ENCODE results near the gene BCAM. TPM values are rescaled to one million over a fixed set of nuclear protein-coding genes. Genes with fewer than 3 reads are reported as not detected.
A peak's percentile ranks its signal among the peaks of the same experiment; 100 is the strongest.

BCAM gene
- total RNA-seq, 1 experiment from 2014 or later: 146 TPM

GRCh38 chr19:44765033-44765948 is 43.6 kb upstream of the BCAM start:
- Histone ChIP-seq H3K4me2 (peak overlapping the region; percentile 29; the same call in 1 of the 2 replicates), H3K27ac (peak overlapping the region; percentile 31; the same call in 1 of the 2 replicates)
- CTCF ChIA-PET: interaction anchor here (0.6 to 0.7 kb wide), 2 partner anchors 21 to 44 kb away, joined by 3 read pairs; partner anchors contain the start of gene BCAM

GRCh38 chr19:44765949-44766335 is 43.0 kb upstream of the BCAM start:
- no peak for DNase-seq
- Histone ChIP-seq H3K27me3 (ENCODE audit: insufficient read depth, low read depth) (no peaks in the 10 kb centered on the region), H3K27ac (0 out of 2 replicates have a peak overlapping the region, but pooled peaks have one; percentile 31), H3K9me3 (ENCODE audit: insufficient read depth, low read depth) (no peaks in the 10 kb centered on the region; the same call in 1 of the 2 replicates), H3F3A (ENCODE audit: insufficient read depth, low read depth) (peaks cover 48% of the 10 kb centered on the region), H3K4me2 (peak overlapping the region; percentile 29; the same call in 1 of the 2 replicates), H4K20me1 (ENCODE audit: insufficient read depth) (no peaks in the 10 kb centered on the region), H3K36me3 (ENCODE audit: low read depth) (no peaks in the 10 kb centered on the region), H3K79me2 (ENCODE audit: low read depth) (no peaks in the 10 kb centered on the region), H3K9me2 (ENCODE audit: insufficient read depth) (no peaks in the 10 kb centered on the region), H2AFZ (no peak overlapping the region), H3K4me1 (replicated peaks; ENCODE audit: insufficient read depth) (peaks cover 26% of the 10 kb centered on the region), H3K4me3 (no peak overlapping the region)
- TF ChIP-seq CTCF (conservative IDR thresholded peaks at IDR 0.05) (no peak), EZH2 (IDR thresholded peaks at IDR 0.05; ENCODE audit: low read depth) (no peak)
- no TSS peak for BruUV-seq (replicated peaks)
- POLR2A ChIA-PET (ENCODE audit: unreplicated experiment): interaction anchor here (0.5 to 0.6 kb wide), 2 partner anchors 43 to 140 kb away, joined by 10 read pairs; partner anchors contain the start of gene APOE
- CTCF ChIA-PET: interaction anchor here (0.7 kb wide), 1 partner anchor 20 kb away, joined by 3 read pairs; no protein-coding TSS in a partner anchor
- intact Hi-C loops (cut with micrococcal nuclease; ENCODE audit: unreplicated experiment): no loop called here

More at GRCh38 chr19:44765033-44765948, 43.6 kb upstream of the BCAM start:
- H3F3A ChIP-seq (ENCODE audit: insufficient read depth, low read depth): peaks cover 53% of the 10 kb centered on the region
- no TSS peak for BruUV-seq (replicated peaks)
- no peaks in the 10 kb centered on the region for H3K79me2 ChIP-seq (ENCODE audit: low read depth)
- no peaks in the 10 kb centered on the region for H3K27me3 ChIP-seq (ENCODE audit: insufficient read depth, low read depth)
- no peak overlapping the region for H3K4me3 ChIP-seq
- TF ChIP-seq CTCF (conservative IDR thresholded peaks at IDR 0.05) (no peak), EZH2 (IDR thresholded peaks at IDR 0.05; ENCODE audit: low read depth) (no peak)
- H3K9me2 ChIP-seq (ENCODE audit: insufficient read depth): no peaks in the 10 kb centered on the region
- peak in 1 of 2 experiments; percentile 71 for DNase-seq
- H3K36me3 ChIP-seq (ENCODE audit: low read depth): no peaks in the 10 kb centered on the region
- no peaks in the 10 kb centered on the region; the same call in 1 of the 2 replicates for H3K9me3 ChIP-seq (ENCODE audit: insufficient read depth, low read depth)
- H2AFZ ChIP-seq: no peak overlapping the region
- intact Hi-C loops (cut with micrococcal nuclease; ENCODE audit: unreplicated experiment): no loop called here
- no peaks in the 10 kb centered on the region for H4K20me1 ChIP-seq (ENCODE audit: insufficient read depth)
- peaks cover 23% of the 10 kb centered on the region for H3K4me1 ChIP-seq (replicated peaks; ENCODE audit: insufficient read depth)
- POLR2A ChIA-PET (ENCODE audit: unreplicated experiment): interaction anchor here (0.5 to 0.6 kb wide), 3 partner anchors 10 to 140 kb away, joined by 10 to 15 read pairs (median 10); partner anchors contain the start of gene APOE

- CTCF ChIA-PET: interaction anchor here (0.7 kb wide), 1 partner anchor 25 kb away, joined by 7 read pairs; no protein-coding TSS in a partner anchor
- no TSS peak for BruUV-seq (replicated peaks)
Measured at GRCh38 chr19:44767295-44768180, 41.4 kb upstream of the BCAM start.

More at GRCh38 chr19:44767295-44768180, 41.4 kb upstream of the BCAM start:
- no peak for DNase-seq
- Histone ChIP-seq H3K4me1 (replicated peaks; ENCODE audit: insufficient read depth) (peaks cover 29% of the 10 kb centered on the region), H2AFZ (no peak overlapping the region), H3K9me2 (ENCODE audit: insufficient read depth) (no peaks in the 10 kb centered on the region), H3K36me3 (ENCODE audit: low read depth) (no peaks in the 10 kb centered on the region), H3K27ac (no peak overlapping the region), H3K4me2 (no peak overlapping the region), H3K4me3 (no peak overlapping the region), H3F3A (ENCODE audit: insufficient read depth, low read depth) (peaks cover 37% of the 10 kb centered on the region), H3K9me3 (ENCODE audit: insufficient read depth, low read depth) (no peaks in the 10 kb centered on the region; the same call in 1 of the 2 replicates), H3K79me2 (ENCODE audit: low read depth) (no peaks in the 10 kb centered on the region), H3K27me3 (ENCODE audit: insufficient read depth, low read depth) (no peaks in the 10 kb centered on the region), H4K20me1 (ENCODE audit: insufficient read depth) (no peaks in the 10 kb centered on the region)
- intact Hi-C loops (cut with micrococcal nuclease; ENCODE audit: unreplicated experiment): no loop called here
- POLR2A ChIA-PET (ENCODE audit: unreplicated experiment): no interaction called here
- TF ChIP-seq CTCF (conservative IDR thresholded peaks at IDR 0.05) (no peak), EZH2 (IDR thresholded peaks at IDR 0.05; ENCODE audit: low read depth) (no peak)
